Measurements from ENCODE around the gene NAA25. TPM values are rescaled to one million over a fixed set of nuclear protein-coding genes. Genes with fewer than 3 reads are reported as not detected.

Gene NAA25
- total RNA-seq, 6 experiments from 2014 or later = 9.7 to 11.8 (median 10.8) TPM

Small RNA genes within 50 kb of the gene (microRNA-seq; reads per million reads assigned to microRNA genes)
- gene MIR3657 = 0 reads per million in 2 donors

Small RNA genes within 50 kb of the gene (small RNA-seq; reads per million reads assigned to genes)
- gene AC004024.1 (0 to 1.6 reads per million in 2 experiments), gene MIR3657 (0 reads per million in 2 experiments), gene RF00019 (0 reads per million in 2 experiments)

Other genes starting within 250 kb of the NAA25 start
- 1 to 10 TPM; 3.6 to 8.9 (median 6.7) TPM for gene TMEM116, start 95.6 kb downstream of the NAA25 start, total RNA-seq
- gene ERP29, start 95.4 kb downstream of the NAA25 start, total RNA-seq = 100 to 1,000 TPM in 3 of 6 experiments, 10 to 100 TPM in 3; 41.7 to 124 (median 94.3) TPM
- 10 to 100 TPM in 3 of 6 experiments, 1 to 10 TPM in 3; 6.3 to 14.9 (median 10.3) TPM for gene TRAFD1, start 16.8 kb upstream of the NAA25 start, total RNA-seq

All from right lobe of liver (tissue), 5 donors.